Choroid plexus epithelial cell (primary cell): ENCODE results near the gene HSD17B12.
A peak's percentile ranks its signal among the peaks of the same experiment; 100 is the strongest.

ENCODE experiments used
- DNase-seq: peaks from one replicate; pipeline ENCODE4 v3.0.0-alpha.2; 2010; ENCODE audit warnings: low read depth
- H3K4me3 ChIP-seq: 2 replicates; pipeline ENCODE4 v1.5.1; 2011; ENCODE audit warnings: low read depth, mild to moderate bottlenecking, control low read depth, low read length, moderate library complexity
- CTCF ChIP-seq: conservative IDR thresholded peaks from 2 replicates; pipeline ENCODE4 v1.5.1; 2011; ENCODE audit warnings: low read depth, mild to moderate bottlenecking, control low read depth, inconsistent platforms, low read length, moderate library complexity

HSD17B12 gene

GRCh38 chr11:43680521-43681400, at the start of gene HSD17B12:
Gene HSD17B12 (plus strand): TSS chr11:43680738. CDS start chr11:43680828, 90 bp downstream.
- no peak for TF ChIP-seq CTCF
- DNase-seq: peak; percentile 99
- H3K4me3 ChIP-seq: peak within 1 kb of the TSS; percentile 93

- no peak for TF ChIP-seq CTCF
- DNase-seq: no peak
- H3K4me3 ChIP-seq: no peak overlapping the region
Measured at GRCh38 chr11:43631732-43632131, 48.8 kb upstream of the HSD17B12 start.

- H3K4me3 ChIP-seq: no peak overlapping the region
- DNase-seq: peak; percentile 39
- no peak for TF ChIP-seq CTCF
Measured at GRCh38 chr11:43632181-43632580, 48.4 kb upstream of the HSD17B12 start.

GRCh38 chr11:43638717-43639116, 41.8 kb upstream of the HSD17B12 start:
- no peak for TF ChIP-seq CTCF
- no peak for DNase-seq
- no peak overlapping the region for H3K4me3 ChIP-seq

GRCh38 chr11:43639224-43639623, 41.3 kb upstream of the HSD17B12 start:
- H3K4me3 ChIP-seq: no peak overlapping the region
- DNase-seq: no peak
- no peak for TF ChIP-seq CTCF

- no peak for DNase-seq
- TF ChIP-seq CTCF: no peak
- H3K4me3 ChIP-seq: no peak overlapping the region
Measured at GRCh38 chr11:43639920-43640319, 40.6 kb upstream of the HSD17B12 start.
